DOHH2 (cell line): ENCODE measurements around the gene NLE1.

Experiments
- CTCF ChIP-seq: fragments of 200-600 bp; sonication (generic); IDR thresholded peaks from one replicate; pipeline ENCODE4 v1.5.1; 2014; ENCODE audit warnings: antibody characterized with exemption, mild to moderate bottlenecking, low read depth, low read length; ENCODE audit not compliant: poor library complexity, severe bottlenecking
- EZH2phosphoT487 ChIP-seq: fragments of 200-600 bp; sonication (generic); IDR thresholded peaks from 2 replicates; pipeline ENCODE4 v1.6.1; 2017; ENCODE audit warnings: borderline replicate concordance, mild to moderate bottlenecking, antibody characterized with exemption, low read length, moderate library complexity, mixed read lengths

DNA sequence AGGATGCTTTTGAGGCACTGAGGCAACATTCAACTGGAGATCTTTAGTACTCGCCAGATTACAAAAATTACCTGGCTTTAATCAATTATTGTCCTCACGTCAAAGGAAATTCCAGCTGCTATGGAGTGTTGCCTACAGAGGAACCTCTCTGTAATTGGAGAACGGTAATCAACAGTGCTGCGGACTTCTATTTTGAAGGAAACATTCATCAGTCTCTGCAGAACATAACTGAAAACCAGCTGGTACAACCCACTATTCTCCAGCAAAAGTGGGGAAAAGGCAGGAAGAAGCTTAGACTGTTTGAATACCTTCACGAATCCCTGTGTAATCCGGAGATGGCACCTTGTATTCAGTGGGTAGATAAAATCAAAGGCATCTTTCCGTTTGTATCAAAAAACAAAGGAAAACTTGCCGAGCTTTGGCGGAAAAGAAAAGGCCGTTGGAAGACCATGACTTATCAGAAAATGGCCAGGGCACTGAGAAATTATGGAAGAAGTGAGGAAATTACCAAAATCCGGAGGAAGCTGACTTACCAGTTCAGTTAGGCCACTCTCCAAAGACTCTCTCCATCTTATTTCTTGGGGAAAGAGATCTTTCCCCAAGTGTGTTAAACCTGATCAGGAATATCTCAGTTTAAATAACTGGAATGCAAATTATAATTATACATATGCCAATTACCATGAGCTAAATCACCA lies 49.0 kb upstream of the NLE1 start:
- TF ChIP-seq CTCF = no peak
- TF ChIP-seq EZH2phosphoT487 = no peak
